GM23338 (cell line): Measurements from ENCODE around the gene RAB11A. TPM values are rescaled to one million over a fixed set of nuclear protein-coding genes. Genes with fewer than 3 reads are reported as not detected.

ENCODE experiments used
- ATAC-seq: fragments of 200-7000 bp; cut with Tn5 transposase; 3 replicates; pipeline ENCODE4 v1.9.1; 2020
- DNase-seq: peaks from one replicate; pipeline ENCODE4 v3.0.0-alpha.2; 2015; ENCODE audit warnings: low spot score
- H2AFZ ChIP-seq: fragments of 200-600 bp; sonication (generic); 2 replicates; pipeline ENCODE4 v1.8.0; 2016; ENCODE audit warnings: antibody characterized with exemption, mild to moderate bottlenecking, moderate library complexity
- H3F3A ChIP-seq: fragments of 200-600 bp; sonication (generic); replicated peaks from 2 replicates; pipeline ENCODE4 v1.8.0; 2017; ENCODE audit warnings: antibody characterized with exemption, mixed run types, low read depth
- H3K27ac ChIP-seq: fragments of 200-600 bp; sonication (generic); 2 replicates; pipeline ENCODE4 v1.6.1; 2016; ENCODE audit warnings: low read depth
- H3K27me3 ChIP-seq: fragments of 200-600 bp; sonication (generic); 2 replicates; pipeline ENCODE4 v1.8.0; 2016; ENCODE audit warnings: mild to moderate bottlenecking, mixed run types, moderate library complexity; ENCODE audit not compliant: insufficient read depth
- H3K36me3 ChIP-seq: fragments of 200-600 bp; sonication (generic); 2 replicates; pipeline ENCODE4 v1.8.0; 2016; ENCODE audit warnings: mild to moderate bottlenecking; ENCODE audit not compliant: insufficient read depth
- H3K4me1 ChIP-seq: fragments of 200-600 bp; sonication (generic); 2 replicates; pipeline ENCODE4 v1.8.0; 2016; ENCODE audit warnings: mild to moderate bottlenecking, moderate library complexity; ENCODE audit not compliant: insufficient read depth
- H3K4me2 ChIP-seq: fragments of 200-600 bp; sonication (generic); 2 replicates; pipeline ENCODE4 v1.7.1; 2017; ENCODE audit warnings: mixed run types
- H3K4me3 ChIP-seq: fragments of 200-600 bp; sonication (generic); 2 replicates; pipeline ENCODE4 v1.6.1; 2016; ENCODE audit warnings: mixed run types
- H3K79me2 ChIP-seq: fragments of 200-600 bp; sonication (generic); replicated peaks from 2 replicates; pipeline ENCODE4 v1.8.0; 2017; ENCODE audit warnings: mild to moderate bottlenecking; ENCODE audit not compliant: insufficient read depth
- H3K9me2 ChIP-seq: fragments of 200-600 bp; sonication (generic); 2 replicates; pipeline ENCODE4 v1.8.0; 2017; ENCODE audit not compliant: insufficient read depth
- H4K20me1 ChIP-seq: fragments of 200-600 bp; sonication (generic); replicated peaks from 2 replicates; pipeline ENCODE4 v1.8.0; 2017; ENCODE audit warnings: mild to moderate bottlenecking; ENCODE audit not compliant: insufficient read depth
- H3K27ac Mint-ChIP-seq: 2 replicates; pipeline ENCODE4 v1.8.0; 2020; ENCODE audit warnings: inconsistent platforms, mild to moderate bottlenecking, moderate library complexity, mixed read lengths
- H3K27me3 Mint-ChIP-seq: 3 replicates; pipeline ENCODE4 v1.8.0; 2022; ENCODE audit warnings: low read depth, mild to moderate bottlenecking, moderate library complexity, mixed read lengths, inconsistent platforms; ENCODE audit not compliant: insufficient read depth, poor library complexity
- H3K36me3 Mint-ChIP-seq: 3 replicates; pipeline ENCODE4 v1.8.0; 2021; ENCODE audit warnings: low read depth, mild to moderate bottlenecking, inconsistent platforms, moderate library complexity, mixed read lengths
- H3K4me1 Mint-ChIP-seq: 3 replicates; pipeline ENCODE4 v1.8.0; 2020; ENCODE audit warnings: mild to moderate bottlenecking, inconsistent platforms, mixed read lengths
- H3K4me3 Mint-ChIP-seq: 3 replicates; pipeline ENCODE4 v1.8.0; 2021; ENCODE audit warnings: moderate library complexity, mild to moderate bottlenecking, inconsistent platforms, mixed read lengths
- H3K9me3 Mint-ChIP-seq: 3 replicates; pipeline ENCODE4 v1.8.0; 2020; ENCODE audit warnings: moderate library complexity, mild to moderate bottlenecking, inconsistent platforms, mixed read lengths
- CREB1 ChIP-seq: fragments of 250-450 bp; sonication (Bioruptor Pico); IDR thresholded peaks from 2 replicates; pipeline ENCODE4 v1.5.0; 2020; ENCODE audit warnings: low read depth, mild to moderate bottlenecking, moderate library complexity
- EZH2 ChIP-seq: fragments of 200-600 bp; sonication (generic); IDR thresholded peaks from one replicate; pipeline ENCODE4 v1.8.0; 2017; ENCODE audit warnings: antibody characterized with exemption, mild to moderate bottlenecking, low read depth; ENCODE audit not compliant: unreplicated experiment
- EZH2phosphoT487 ChIP-seq: fragments of 200-600 bp; sonication (generic); IDR thresholded peaks from one replicate; pipeline ENCODE4 v1.8.1; 2018; ENCODE audit warnings: antibody characterized with exemption; ENCODE audit not compliant: unreplicated experiment
- JUNB ChIP-seq: IDR thresholded peaks from one replicate; pipeline ENCODE4 v1.6.1; 2016; ENCODE audit warnings: antibody characterized with exemption; ENCODE audit not compliant: unreplicated experiment
- NANOG ChIP-seq: IDR thresholded peaks from 2 replicates; pipeline ENCODE4 v1.6.1; 2016; ENCODE audit warnings: antibody characterized with exemption, borderline replicate concordance
- POLR2AphosphoS5 ChIP-seq: IDR thresholded peaks from 2 replicates; pipeline ENCODE4 v1.6.1; 2016; ENCODE audit warnings: antibody characterized with exemption, low read depth
- STAT1 ChIP-seq: IDR thresholded peaks from one replicate; pipeline ENCODE4 v1.6.1; 2016; ENCODE audit warnings: antibody characterized with exemption; ENCODE audit not compliant: unreplicated experiment
- ZNF114 ChIP-seq: fragments of 250-450 bp; sonication (Bioruptor Pico); IDR thresholded peaks from 2 replicates; pipeline ENCODE4 v1.5.0; 2020; ENCODE audit warnings: mild to moderate bottlenecking, moderate library complexity
- ZNF331 ChIP-seq: fragments of 250-450 bp; sonication (Bioruptor Pico); IDR thresholded peaks from 2 replicates; pipeline ENCODE4 v1.5.0; 2020; ENCODE audit warnings: low read depth, mild to moderate bottlenecking, moderate library complexity
- polyA plus RNA-seq: library from polyadenylated mRNA; unstranded; fragments of >200 nt; fragmentation: Nextera tagmentation; extraction: Ambion mirVana; gene quantifications from 2 replicates; pipeline ENCODE4 v1.2.1, GENCODE V29; 2016
- total RNA-seq: library from RNA; depleted of rRNA; stranded (reverse); fragments of >200 nt; shearing (Covaris generic); gene quantifications from 2 replicates; pipeline ENCODE4 v1.2.3, GENCODE V29; 2014
- TF ChIP-seq, protein P1 (sequence below): fragments of 250-450 bp; sonication (Bioruptor Pico); IDR thresholded peaks from 2 replicates; pipeline ENCODE4 v1.5.0; 2020; ENCODE audit warnings: mild to moderate bottlenecking, moderate library complexity
- TF ChIP-seq, protein P2 (sequence below), 2 experiments: fragments of 200-600 bp in 1 of 2; sonication (generic) in 1 of 2; conservative IDR thresholded peaks; 2 replicates each; pipeline versions ENCODE4 v1.5.1 to v1.6.1; 2016 to 2017; ENCODE audit warnings: antibody characterized with exemption in 2 of 2, low read depth in 2 of 2, mild to moderate bottlenecking in 2 of 2, moderate library complexity in 1 of 2
- TF ChIP-seq, protein P3 (sequence below): IDR thresholded peaks from one replicate; pipeline ENCODE4 v1.6.1; 2018; ENCODE audit warnings: antibody characterized with exemption; ENCODE audit not compliant: unreplicated experiment
- TF ChIP-seq, protein P4 (sequence below): IDR thresholded peaks from 2 replicates; pipeline ENCODE4 v1.6.1; 2016; ENCODE audit warnings: antibody characterized with exemption

RAB11A gene
- total and polyA plus RNA-seq, 2 experiments from 2014 or later, result 251 to 369 TPM

DNA sequence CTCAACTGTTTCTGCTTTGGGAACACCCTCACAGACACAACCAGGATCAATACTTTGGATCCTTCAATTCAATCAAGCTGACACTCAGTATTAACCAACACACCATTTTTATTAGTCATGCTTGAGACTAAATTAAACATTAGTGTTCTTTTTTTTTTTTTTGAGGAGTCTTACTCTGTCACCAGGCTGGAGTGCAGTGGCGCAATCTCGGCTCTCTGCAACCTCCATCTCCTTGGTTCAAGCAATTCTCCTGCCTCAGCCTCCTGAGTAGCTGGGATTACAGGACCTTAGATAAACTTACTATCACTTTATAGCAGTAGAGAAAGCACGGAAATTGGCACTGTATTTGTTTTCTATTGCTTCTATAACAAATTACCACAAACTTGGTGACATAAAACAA is 2.0 kb upstream of the RAB11A start:
- Histone ChIP-seq H3K9me2 (no peaks in the 10 kb centered on the region), H3K4me1 (peaks cover 7% of the 10 kb centered on the region), H4K20me1 (0 out of 2 replicates have a peak, but pooled peaks cover 3% of the 10 kb centered on the region), H3K4me2 (no peak overlapping the region), H2AFZ (no peak overlapping the region), H3K27ac (no peak overlapping the region), H3K4me3 (no peak overlapping the region), H3F3A (no peaks in the 10 kb centered on the region), H3K27me3 (no peaks in the 10 kb centered on the region), H3K36me3 (no peaks in the 10 kb centered on the region), H3K79me2 (peaks cover 26% of the 10 kb centered on the region)
- ATAC-seq (no peak), DNase-seq (no peak)
- no peak for TF ChIP-seq ZNF331 (CRISPR knock-in tag)
- TF ChIP-seq, protein P1, sequence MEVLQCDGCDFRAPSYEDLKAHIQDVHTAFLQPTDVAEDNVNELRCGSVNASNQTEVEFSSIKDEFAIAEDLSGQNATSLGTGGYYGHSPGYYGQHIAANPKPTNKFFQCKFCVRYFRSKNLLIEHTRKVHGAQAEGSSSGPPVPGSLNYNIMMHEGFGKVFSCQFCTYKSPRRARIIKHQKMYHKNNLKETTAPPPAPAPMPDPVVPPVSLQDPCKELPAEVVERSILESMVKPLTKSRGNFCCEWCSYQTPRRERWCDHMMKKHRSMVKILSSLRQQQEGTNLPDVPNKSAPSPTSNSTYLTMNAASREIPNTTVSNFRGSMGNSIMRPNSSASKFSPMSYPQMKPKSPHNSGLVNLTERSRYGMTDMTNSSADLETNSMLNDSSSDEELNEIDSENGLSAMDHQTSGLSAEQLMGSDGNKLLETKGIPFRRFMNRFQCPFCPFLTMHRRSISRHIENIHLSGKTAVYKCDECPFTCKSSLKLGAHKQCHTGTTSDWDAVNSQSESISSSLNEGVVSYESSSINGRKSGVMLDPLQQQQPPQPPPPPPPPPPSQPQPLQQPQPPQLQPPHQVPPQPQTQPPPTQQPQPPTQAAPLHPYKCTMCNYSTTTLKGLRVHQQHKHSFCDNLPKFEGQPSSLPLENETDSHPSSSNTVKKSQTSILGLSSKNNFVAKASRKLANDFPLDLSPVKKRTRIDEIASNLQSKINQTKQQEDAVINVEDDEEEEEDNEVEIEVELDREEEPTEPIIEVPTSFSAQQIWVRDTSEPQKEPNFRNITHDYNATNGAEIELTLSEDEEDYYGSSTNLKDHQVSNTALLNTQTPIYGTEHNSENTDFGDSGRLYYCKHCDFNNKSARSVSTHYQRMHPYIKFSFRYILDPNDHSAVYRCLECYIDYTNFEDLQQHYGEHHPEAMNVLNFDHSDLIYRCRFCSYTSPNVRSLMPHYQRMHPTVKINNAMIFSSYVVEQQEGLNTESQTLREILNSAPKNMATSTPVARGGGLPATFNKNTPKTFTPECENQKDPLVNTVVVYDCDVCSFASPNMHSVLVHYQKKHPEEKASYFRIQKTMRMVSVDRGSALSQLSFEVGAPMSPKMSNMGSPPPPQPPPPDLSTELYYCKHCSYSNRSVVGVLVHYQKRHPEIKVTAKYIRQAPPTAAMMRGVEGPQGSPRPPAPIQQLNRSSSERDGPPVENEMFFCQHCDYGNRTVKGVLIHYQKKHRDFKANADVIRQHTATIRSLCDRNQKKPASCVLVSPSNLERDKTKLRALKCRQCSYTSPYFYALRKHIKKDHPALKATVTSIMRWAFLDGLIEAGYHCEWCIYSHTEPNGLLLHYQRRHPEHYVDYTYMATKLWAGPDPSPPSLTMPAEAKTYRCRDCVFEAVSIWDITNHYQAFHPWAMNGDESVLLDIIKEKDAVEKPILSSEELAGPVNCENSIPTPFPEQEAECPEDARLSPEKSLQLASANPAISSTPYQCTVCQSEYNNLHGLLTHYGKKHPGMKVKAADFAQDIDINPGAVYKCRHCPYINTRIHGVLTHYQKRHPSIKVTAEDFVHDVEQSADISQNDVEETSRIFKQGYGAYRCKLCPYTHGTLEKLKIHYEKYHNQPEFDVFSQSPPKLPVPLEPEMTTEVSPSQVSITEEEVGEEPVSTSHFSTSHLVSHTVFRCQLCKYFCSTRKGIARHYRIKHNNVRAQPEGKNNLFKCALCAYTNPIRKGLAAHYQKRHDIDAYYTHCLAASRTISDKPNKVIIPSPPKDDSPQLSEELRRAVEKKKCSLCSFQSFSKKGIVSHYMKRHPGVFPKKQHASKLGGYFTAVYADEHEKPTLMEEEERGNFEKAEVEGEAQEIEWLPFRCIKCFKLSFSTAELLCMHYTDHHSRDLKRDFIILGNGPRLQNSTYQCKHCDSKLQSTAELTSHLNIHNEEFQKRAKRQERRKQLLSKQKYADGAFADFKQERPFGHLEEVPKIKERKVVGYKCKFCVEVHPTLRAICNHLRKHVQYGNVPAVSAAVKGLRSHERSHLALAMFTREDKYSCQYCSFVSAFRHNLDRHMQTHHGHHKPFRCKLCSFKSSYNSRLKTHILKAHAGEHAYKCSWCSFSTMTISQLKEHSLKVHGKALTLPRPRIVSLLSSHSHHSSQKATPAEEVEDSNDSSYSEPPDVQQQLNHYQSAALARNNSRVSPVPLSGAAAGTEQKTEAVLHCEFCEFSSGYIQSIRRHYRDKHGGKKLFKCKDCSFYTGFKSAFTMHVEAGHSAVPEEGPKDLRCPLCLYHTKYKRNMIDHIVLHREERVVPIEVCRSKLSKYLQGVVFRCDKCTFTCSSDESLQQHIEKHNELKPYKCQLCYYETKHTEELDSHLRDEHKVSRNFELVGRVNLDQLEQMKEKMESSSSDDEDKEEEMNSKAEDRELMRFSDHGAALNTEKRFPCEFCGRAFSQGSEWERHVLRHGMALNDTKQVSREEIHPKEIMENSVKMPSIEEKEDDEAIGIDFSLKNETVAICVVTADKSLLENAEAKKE (CRISPR knock-in tag), result no peak
- TF ChIP-seq, protein P2, sequence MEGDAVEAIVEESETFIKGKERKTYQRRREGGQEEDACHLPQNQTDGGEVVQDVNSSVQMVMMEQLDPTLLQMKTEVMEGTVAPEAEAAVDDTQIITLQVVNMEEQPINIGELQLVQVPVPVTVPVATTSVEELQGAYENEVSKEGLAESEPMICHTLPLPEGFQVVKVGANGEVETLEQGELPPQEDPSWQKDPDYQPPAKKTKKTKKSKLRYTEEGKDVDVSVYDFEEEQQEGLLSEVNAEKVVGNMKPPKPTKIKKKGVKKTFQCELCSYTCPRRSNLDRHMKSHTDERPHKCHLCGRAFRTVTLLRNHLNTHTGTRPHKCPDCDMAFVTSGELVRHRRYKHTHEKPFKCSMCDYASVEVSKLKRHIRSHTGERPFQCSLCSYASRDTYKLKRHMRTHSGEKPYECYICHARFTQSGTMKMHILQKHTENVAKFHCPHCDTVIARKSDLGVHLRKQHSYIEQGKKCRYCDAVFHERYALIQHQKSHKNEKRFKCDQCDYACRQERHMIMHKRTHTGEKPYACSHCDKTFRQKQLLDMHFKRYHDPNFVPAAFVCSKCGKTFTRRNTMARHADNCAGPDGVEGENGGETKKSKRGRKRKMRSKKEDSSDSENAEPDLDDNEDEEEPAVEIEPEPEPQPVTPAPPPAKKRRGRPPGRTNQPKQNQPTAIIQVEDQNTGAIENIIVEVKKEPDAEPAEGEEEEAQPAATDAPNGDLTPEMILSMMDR (conservative IDR thresholded peaks at IDR 0.05; ENCODE audit: low read depth in 2 of 2), result no peak
- TF ChIP-seq CREB1 (CRISPR knock-in tag), result no peak
- TF ChIP-seq, protein P3, sequence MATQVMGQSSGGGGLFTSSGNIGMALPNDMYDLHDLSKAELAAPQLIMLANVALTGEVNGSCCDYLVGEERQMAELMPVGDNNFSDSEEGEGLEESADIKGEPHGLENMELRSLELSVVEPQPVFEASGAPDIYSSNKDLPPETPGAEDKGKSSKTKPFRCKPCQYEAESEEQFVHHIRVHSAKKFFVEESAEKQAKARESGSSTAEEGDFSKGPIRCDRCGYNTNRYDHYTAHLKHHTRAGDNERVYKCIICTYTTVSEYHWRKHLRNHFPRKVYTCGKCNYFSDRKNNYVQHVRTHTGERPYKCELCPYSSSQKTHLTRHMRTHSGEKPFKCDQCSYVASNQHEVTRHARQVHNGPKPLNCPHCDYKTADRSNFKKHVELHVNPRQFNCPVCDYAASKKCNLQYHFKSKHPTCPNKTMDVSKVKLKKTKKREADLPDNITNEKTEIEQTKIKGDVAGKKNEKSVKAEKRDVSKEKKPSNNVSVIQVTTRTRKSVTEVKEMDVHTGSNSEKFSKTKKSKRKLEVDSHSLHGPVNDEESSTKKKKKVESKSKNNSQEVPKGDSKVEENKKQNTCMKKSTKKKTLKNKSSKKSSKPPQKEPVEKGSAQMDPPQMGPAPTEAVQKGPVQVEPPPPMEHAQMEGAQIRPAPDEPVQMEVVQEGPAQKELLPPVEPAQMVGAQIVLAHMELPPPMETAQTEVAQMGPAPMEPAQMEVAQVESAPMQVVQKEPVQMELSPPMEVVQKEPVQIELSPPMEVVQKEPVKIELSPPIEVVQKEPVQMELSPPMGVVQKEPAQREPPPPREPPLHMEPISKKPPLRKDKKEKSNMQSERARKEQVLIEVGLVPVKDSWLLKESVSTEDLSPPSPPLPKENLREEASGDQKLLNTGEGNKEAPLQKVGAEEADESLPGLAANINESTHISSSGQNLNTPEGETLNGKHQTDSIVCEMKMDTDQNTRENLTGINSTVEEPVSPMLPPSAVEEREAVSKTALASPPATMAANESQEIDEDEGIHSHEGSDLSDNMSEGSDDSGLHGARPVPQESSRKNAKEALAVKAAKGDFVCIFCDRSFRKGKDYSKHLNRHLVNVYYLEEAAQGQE, result no peak
- TF ChIP-seq JUNB, result no peak
- TF ChIP-seq STAT1, result no peak
- TF ChIP-seq, protein P4, sequence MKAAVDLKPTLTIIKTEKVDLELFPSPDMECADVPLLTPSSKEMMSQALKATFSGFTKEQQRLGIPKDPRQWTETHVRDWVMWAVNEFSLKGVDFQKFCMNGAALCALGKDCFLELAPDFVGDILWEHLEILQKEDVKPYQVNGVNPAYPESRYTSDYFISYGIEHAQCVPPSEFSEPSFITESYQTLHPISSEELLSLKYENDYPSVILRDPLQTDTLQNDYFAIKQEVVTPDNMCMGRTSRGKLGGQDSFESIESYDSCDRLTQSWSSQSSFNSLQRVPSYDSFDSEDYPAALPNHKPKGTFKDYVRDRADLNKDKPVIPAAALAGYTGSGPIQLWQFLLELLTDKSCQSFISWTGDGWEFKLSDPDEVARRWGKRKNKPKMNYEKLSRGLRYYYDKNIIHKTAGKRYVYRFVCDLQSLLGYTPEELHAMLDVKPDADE, result no peak
- no peak for TF ChIP-seq ZNF114 (CRISPR knock-in tag)
- TF ChIP-seq EZH2, result no peak
- no peak for TF ChIP-seq EZH2phosphoT487
- TF ChIP-seq POLR2AphosphoS5, result no peak
- TF ChIP-seq NANOG, result no peak
- peaks cover 5% of the 10 kb centered on the region; the same call in 2 of the 3 replicates for H3K9me3 Mint-ChIP-seq
- no peak overlapping the region for H3K4me3 Mint-ChIP-seq
- no peak overlapping the region for H3K27ac Mint-ChIP-seq
- peaks cover 14% of the 10 kb centered on the region; the same call in 2 of the 3 replicates for H3K4me1 Mint-ChIP-seq
- peaks cover 4% of the 10 kb centered on the region; the same call in 2 of the 3 replicates for H3K36me3 Mint-ChIP-seq
- peaks cover 16% of the 10 kb centered on the region for H3K27me3 Mint-ChIP-seq
